Gastroesophageal sphincter (tissue), 4 donors: Measurements from ENCODE around the gene DLX4. TPM values are rescaled to one million over a fixed set of nuclear protein-coding genes. Genes with fewer than 3 reads are reported as not detected.

ENCODE experiments used
- ATAC-seq: fragments of 150-250 bp; one replicate; pipeline ENCODE4 v1.9.1; 2016; ENCODE audit warnings: mild to moderate bottlenecking, moderate library complexity
- H3K27ac ChIP-seq, 4 donors: fragments of 200-600 bp; sonication (generic) in 3 of 4; 1 replicate in 3 of 4; 2 replicates in 1 of 4; pipeline ENCODE4 v1.5.1; 2016 to 2019
- H3K27me3 ChIP-seq: fragments of 200-600 bp; sonication (generic); one replicate; pipeline ENCODE4 v1.5.1; 2019
- H3K36me3 ChIP-seq, 2 donors: fragments of 200-600 bp; sonication (generic); one replicate each; pipeline ENCODE4 v1.5.1; 2019; ENCODE audit warnings: control low read depth in 1 of 2
- H3K4me1 ChIP-seq, 3 donors: fragments of 200-600 bp; sonication (generic); 1 replicate in 2 of 3; 2 replicates in 1 of 3; pipeline ENCODE4 v1.5.1; 2016 to 2019; ENCODE audit warnings: control low read depth in 2 of 3
- H3K4me3 ChIP-seq, 2 donors: fragments of 200-600 bp; sonication (generic); one replicate each; pipeline ENCODE4 v1.5.1; 2019; ENCODE audit warnings: mild to moderate bottlenecking in 1 of 2, moderate library complexity in 1 of 2
- H3K9me3 ChIP-seq, 3 donors: fragments of 200-600 bp; sonication (generic); one replicate each; pipeline ENCODE4 v1.5.1; 2017 to 2019; ENCODE audit warnings: control low read depth in 2 of 3
- EP300 ChIP-seq: sonication (generic); formaldehyde crosslinking; IDR thresholded peaks from one replicate; pipeline ENCODE4 v1.6.1; 2017; ENCODE audit warnings: antibody characterized with exemption, mild to moderate bottlenecking
- POLR2A ChIP-seq, 2 donors: fragments of 450-650 bp; IDR thresholded peaks; one replicate each; pipeline ENCODE4 v1.6.1; 2017; ENCODE audit warnings: antibody characterized with exemption in 2 of 2, mild to moderate bottlenecking in 2 of 2, moderate library complexity in 1 of 2
- POLR2AphosphoS5 ChIP-seq: sonication (generic); formaldehyde crosslinking; IDR thresholded peaks from one replicate; pipeline ENCODE4 v1.6.1; 2017; ENCODE audit warnings: antibody characterized with exemption
- WGBS, 2 donors: methylation state at CpG; one replicate each; pipeline ENCODE4 v1.1.5; 2018; ENCODE audit warnings: low coverage in 1 of 2; 5-methylcytosine and 5-hydroxymethylcytosine counted together
- total RNA-seq, 4 donors: library from RNA; depleted of rRNA; stranded (reverse); fragments of >200 nt; gene quantifications; one replicate each; pipeline ENCODE4 v1.1.0, GENCODE V29; 2016
- TF ChIP-seq, protein P1 (sequence below), 4 experiments: fragments of 200-600 bp in 2 of 4; fragments of 450-650 bp in 2 of 4; sonication (generic) in 1 of 4; IDR thresholded peaks; one replicate each; pipeline ENCODE4 v1.5.1; 2017 to 2019; ENCODE audit warnings: antibody characterized with exemption in 4 of 4, mild to moderate bottlenecking in 2 of 4, moderate library complexity in 2 of 4

The DLX4 gene
- total RNA-seq, 4 donors from 2014 or later: 0.35 TPM; not detected in 3

DNA sequence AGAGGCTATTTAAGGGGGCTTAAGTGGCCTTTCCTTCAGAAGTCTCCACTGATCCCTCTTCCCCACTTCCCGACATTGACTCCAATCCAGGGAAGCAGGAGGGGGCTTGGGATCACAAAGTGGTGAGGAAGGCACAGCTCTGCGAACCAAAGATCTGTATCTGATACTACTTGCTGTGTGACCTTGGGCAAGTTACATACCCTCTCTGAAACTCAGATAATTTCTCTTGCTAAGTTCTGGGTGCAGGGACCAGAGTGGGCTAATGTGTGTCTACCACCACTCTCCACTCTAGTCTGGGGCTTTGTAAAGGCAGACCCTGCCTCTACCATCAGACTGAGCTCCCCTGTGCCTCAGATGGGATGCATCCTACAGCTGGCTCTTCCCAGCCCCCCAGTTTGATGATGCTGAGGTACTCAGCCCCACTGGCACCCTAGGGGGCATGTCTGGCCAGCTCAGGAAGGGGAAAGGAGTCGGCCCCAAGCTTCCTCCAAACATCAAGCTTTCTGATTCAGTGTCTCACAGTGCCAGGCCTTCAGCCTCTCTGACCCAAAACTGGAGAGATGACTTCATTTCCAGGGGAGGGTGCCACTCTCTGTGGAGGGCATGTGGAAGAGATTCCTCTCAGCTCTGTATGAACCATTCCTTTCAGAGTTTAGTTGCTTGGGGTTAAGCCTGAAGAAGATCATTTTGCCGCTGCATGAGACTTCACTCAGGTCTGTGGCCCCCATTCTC, 10.9 kb downstream of the DLX4 start:
- TF ChIP-seq EP300 (no peak), POLR2A (IDR thresholded peaks at IDR 0.05) (no peak), POLR2AphosphoS5 (no peak)
- TF ChIP-seq, protein P1, sequence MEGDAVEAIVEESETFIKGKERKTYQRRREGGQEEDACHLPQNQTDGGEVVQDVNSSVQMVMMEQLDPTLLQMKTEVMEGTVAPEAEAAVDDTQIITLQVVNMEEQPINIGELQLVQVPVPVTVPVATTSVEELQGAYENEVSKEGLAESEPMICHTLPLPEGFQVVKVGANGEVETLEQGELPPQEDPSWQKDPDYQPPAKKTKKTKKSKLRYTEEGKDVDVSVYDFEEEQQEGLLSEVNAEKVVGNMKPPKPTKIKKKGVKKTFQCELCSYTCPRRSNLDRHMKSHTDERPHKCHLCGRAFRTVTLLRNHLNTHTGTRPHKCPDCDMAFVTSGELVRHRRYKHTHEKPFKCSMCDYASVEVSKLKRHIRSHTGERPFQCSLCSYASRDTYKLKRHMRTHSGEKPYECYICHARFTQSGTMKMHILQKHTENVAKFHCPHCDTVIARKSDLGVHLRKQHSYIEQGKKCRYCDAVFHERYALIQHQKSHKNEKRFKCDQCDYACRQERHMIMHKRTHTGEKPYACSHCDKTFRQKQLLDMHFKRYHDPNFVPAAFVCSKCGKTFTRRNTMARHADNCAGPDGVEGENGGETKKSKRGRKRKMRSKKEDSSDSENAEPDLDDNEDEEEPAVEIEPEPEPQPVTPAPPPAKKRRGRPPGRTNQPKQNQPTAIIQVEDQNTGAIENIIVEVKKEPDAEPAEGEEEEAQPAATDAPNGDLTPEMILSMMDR (IDR thresholded peaks at IDR 0.05): no peak
- no peak for ATAC-seq

DNA sequence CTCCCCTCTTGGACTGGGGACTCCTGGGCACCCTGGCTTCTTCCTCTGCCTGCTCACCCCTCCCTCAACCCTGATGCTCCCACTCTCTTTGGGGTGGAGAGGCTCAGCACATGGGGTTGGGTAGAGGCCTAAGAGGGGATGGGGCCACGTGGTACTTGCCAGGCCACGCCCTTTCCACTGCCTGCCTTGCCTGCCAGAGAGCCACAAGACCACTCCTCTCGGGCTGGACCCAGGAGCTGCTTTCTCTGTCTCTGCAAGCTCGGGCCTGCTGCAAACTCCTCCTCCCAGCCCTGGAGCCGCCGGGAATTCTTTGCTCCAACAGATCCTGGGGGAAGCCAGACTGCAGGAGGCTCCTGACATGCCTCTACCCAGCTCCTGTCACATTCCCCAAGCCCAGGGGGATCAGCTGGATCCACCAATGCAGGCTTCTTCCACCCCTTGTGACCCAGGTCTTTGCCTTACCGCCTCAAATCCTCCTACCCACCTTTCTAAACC, 11.8 kb downstream of the DLX4 start:
- Histone ChIP-seq H3K36me3 (no peaks in the 10 kb centered on the region), H3K27me3 (peaks cover 92% of the 10 kb centered on the region), H3K4me1 (no peaks in the 10 kb centered on the region), H3K9me3 (no peaks in the 10 kb centered on the region), H3K27ac (no peak overlapping the region), H3K4me3 (no peak overlapping the region)
- 63 to 88% methylated on average over 1 of the region's 7 CpGs for WGBS, 2 donors
- ATAC-seq: no peak
- TF ChIP-seq EP300 (no peak), POLR2A (IDR thresholded peaks at IDR 0.05) (no peak)

More for the DNA sequence above, 10.9 kb downstream of the DLX4 start:
- no peaks in the 10 kb centered on the region for H3K4me1 ChIP-seq
- H3K4me3 ChIP-seq: no peak overlapping the region
- H3K27ac ChIP-seq: no peak overlapping the region
- WGBS, 2 donors: 89 to 90% methylated on average over 1 of the region's 4 CpGs
- no peaks in the 10 kb centered on the region for H3K36me3 ChIP-seq
- H3K9me3 ChIP-seq: no peaks in the 10 kb centered on the region
- peaks cover 93% of the 10 kb centered on the region for H3K27me3 ChIP-seq

DNA sequence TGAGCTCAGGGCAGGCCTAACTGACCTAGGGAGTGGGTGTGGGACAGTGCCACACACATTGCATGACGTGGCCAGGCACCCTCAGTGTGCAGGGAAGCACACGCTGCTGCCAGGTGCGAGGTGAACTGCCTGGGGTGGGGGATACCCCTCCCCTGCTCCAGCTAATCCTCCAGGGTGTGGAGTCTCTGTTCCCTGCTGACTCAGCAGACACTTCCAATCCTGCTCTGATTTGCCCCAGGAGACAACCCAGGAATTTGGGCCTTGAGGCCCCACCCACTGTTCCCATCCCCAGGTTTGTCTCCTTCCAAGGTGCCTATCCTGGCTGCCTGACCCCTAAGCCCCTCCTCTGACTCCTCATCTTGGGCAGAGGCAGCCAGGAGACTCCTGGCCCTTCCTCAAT, 15.3 kb downstream of the DLX4 start:
- Histone ChIP-seq H3K36me3 (no peaks in the 10 kb centered on the region), H3K9me3 (no peaks in the 10 kb centered on the region), H3K27me3 (peaks cover 92% of the 10 kb centered on the region), H3K27ac (no peak overlapping the region), H3K4me3 (no peak overlapping the region), H3K4me1 (peaks cover 0 to 13% (median 0%) of the 10 kb centered on the region in 3 donors)
- no peak for ATAC-seq
- TF ChIP-seq, protein P1 (IDR thresholded peaks at IDR 0.05): no peak
- TF ChIP-seq POLR2A (IDR thresholded peaks at IDR 0.05) (no peak), POLR2AphosphoS5 (no peak), EP300 (no peak)
- no CpG with 5 or more reads among the region's 3 CpGs for WGBS, 2 donors

DNA sequence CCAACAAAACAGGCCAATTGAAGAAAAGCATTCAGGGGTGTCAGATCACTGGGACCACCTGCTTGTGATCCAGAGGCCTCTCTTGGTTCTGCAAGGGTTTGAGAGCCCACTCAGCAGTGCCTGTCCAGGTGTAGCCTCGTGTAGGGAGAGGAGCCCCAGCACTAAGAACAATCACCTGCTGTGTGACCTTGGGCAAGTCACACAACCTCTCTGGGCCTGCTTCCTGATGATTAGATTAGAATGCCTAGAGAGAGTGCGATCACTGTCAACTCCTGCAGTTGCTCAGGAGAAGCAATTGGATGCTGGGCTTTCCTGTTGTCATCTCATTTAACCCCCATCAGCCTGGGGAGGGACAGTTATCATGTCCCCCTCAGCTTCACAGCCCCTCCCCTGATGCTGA, 15.8 kb downstream of the DLX4 start:
- H3K4me3 ChIP-seq: no peak overlapping the region
- no peak overlapping the region for H3K27ac ChIP-seq
- WGBS, 2 donors: 100% methylated on average over 1 of the region's 2 CpGs; no CpG with 5 or more reads in 1 of the 2 donors
- no peak for ATAC-seq
- no peaks in the 10 kb centered on the region for H3K36me3 ChIP-seq
- H3K4me1 ChIP-seq: peaks cover 0 to 13% (median 0%) of the 10 kb centered on the region in 3 donors
- TF ChIP-seq POLR2A (IDR thresholded peaks at IDR 0.05) (no peak), POLR2AphosphoS5 (no peak), EP300 (no peak)
- TF ChIP-seq, protein P1 (IDR thresholded peaks at IDR 0.05): no peak
- H3K9me3 ChIP-seq: no peaks in the 10 kb centered on the region
- peaks cover 92% of the 10 kb centered on the region for H3K27me3 ChIP-seq

DNA sequence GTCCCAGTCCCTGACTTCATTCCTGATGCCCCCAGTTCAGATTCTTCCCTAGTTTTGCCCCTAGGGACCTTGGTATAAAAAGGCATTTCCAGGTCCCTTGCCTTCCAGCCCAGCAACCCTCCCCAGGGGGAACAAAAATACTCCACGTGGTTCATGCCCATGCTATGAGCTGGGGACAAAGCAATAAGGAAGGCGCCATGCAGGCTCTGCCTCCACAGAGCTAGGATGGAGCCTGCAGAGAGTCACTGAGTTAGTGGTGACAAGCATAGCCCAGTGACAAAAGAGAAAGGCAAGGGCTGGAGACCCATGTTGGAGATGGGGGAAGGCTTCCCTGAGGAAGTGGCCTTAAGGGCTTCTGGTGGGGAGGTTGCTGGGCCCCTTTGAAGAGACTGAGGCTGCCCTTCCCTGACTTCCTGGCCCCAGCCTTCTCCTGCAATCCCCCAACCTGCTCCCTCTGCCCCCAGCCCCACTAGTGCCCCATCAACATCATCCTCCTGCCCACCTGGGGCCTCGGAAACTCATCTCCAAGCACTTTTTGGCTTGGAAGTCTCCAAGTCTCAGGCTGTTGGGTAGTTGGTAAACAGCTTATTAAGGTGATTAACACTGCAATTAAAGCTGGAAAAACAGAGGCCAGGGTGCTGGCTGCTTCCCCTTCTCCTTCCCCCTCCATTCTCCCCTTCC, 16.5 kb downstream of the DLX4 start:
- 67 to 100% methylated on average over 1 of the region's 3 CpGs for WGBS, 2 donors
- Histone ChIP-seq H3K4me3 (no peak overlapping the region), H3K36me3 (no peaks in the 10 kb centered on the region), H3K9me3 (no peaks in the 10 kb centered on the region), H3K4me1 (peaks cover 0 to 13% (median 0%) of the 10 kb centered on the region in 3 donors), H3K27ac (no peak overlapping the region), H3K27me3 (peaks cover 94% of the 10 kb centered on the region)
- ATAC-seq: no peak
- no peak for TF ChIP-seq EP300
- TF ChIP-seq POLR2A (IDR thresholded peaks at IDR 0.05): no peak
- TF ChIP-seq, protein P1 (IDR thresholded peaks at IDR 0.05): no peak
- no peak for TF ChIP-seq POLR2AphosphoS5
